Activated T-helper 1 cell treated with Interleukin-2 at 50 U/mL for 16 hours (primary cell): Measurements from ENCODE around the gene LYL1.

Experiments
- DNase-seq: peaks from one replicate; pipeline ENCODE4 v3.0.0-alpha.2; 2020; ENCODE audit warnings: low read depth

LYL1 gene

DNA sequence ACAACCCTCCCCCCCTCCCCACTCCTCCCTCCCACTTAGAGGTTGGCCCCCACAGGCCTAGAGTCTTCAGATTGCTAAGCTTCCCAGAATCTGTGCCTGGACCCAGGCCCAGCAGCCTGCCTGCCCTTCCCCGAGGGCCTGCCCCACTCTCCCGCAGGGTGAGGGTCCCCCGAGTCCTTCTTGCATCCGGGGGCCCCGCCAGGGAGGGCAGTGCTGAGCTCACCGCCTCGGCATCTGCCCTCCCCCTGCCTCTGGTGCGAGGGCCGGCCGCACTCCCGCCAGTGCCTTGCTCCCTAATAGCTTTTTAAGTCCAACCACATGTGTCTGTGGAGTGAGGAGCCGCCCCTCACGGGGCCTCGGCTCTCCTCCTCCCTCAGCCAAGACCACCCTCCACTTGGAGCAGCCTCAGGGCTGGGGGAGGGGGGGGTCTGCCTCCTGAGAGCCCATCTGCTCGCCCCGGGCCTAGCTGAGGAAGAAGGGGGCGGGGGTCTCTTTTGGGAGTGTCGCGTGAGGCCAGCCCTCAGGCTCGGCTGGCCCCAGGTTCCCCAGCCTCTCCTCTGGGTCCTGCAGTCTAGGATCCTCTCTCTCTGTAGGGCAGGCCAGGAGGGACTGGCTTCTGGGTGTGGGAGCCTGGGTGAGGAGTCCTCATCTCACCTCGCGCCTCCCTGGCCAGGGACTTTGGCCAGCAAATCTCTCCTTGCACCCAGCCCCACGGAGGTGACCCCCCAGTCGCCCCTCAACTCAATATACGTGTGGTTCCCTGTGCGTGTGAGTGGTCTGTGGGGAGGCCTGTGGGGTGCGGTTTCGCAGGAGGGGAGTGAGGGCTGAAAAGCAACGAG lies 47.2 kb downstream of the LYL1 start:
- no peak for DNase-seq

GRCh38 chr19:13054626-13055212 lies 47.9 kb downstream of the LYL1 start:
- DNase-seq: no peak

GRCh38 chr19:13053761-13054625 lies 48.7 kb downstream of the LYL1 start:
- no peak for DNase-seq

DNA sequence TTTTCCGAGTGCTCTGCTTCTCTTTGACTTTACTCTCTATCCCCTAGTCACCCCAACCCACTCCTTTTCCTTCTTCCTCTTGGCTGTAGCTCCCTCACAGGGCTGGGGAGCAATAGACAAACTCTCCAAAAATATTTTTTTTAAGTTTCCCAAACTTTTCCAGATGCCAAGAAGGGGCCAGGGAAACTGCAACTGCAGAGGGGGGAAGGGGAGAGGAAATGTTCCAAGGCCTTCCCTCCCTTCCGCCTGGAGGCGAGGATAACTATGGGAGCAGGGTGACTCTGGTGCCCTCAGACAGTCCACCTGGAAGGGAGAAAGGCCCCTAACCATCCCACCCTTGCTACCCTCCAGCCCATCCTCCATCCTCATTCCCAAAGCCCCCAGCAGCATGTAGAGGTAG lies 49.4 kb downstream of the LYL1 start:
- DNase-seq: no peak

GRCh38 chr19:13052447-13053175 lies 50.0 kb downstream of the LYL1 start:
- DNase-seq: no peak

GRCh38 chr19:13051557-13052165 lies 51.0 kb downstream of the LYL1 start:
- DNase-seq: no peak

DNA sequence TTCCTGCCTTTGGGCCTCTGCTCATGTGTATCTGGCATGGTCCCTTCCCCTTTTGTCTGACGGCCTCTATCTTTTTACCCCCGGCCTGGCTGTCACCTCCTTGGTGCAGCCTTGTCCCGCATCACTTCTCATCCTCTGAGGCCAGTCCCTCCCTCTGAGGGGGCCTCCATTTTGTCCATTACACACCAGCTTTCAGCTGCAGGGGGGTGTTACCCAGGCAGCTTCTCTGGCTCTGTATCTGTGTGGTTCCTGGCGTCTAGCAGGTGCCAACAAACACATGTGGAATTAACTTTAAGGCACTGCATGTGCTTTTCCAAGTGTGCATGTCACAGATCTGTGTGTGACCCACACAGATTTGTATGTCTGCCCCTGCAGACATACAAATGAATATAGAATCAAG lies 52.4 kb downstream of the LYL1 start:
- no peak for DNase-seq
